ENCODE data around the gene PIGW. TPM values are rescaled to one million over a fixed set of nuclear protein-coding genes. Genes with fewer than 3 reads are reported as not detected.
A peak's percentile ranks its signal among the peaks of the same experiment; 100 is the strongest.

PIGW gene
- total and polyA plus RNA-seq, 2 of the 8 experiments (the other 6 are each of a cell fraction or from before 2014, with no cell fraction given) = 12.1 to 28.9 TPM

DNA sequence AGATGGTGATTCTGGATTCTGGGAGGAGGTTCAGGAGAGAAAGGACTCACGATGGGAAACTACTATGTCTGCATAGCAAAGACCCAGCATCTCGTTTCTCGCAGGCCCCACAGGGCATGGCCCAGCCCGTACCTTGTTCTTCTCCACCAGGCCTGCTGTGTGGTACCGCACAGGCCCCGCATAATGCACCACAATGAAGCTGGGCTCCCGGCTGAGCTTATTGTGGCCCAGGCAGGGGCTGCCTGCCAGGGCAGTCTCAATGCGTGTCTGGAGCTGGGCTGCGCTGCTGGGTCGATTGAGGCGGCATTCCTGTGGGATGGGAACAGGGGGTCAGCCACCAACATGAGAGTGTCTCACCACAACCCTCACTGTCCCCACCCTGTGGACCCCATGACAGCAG, 28.0 kb upstream of the PIGW start:
- H3K9ac ChIP-seq (replicated peaks in 1 of 4; ENCODE audit: extremely low read depth in 1 of 4, low read depth in 3 of 4, low read length in 3 of 4) = no peak overlapping the region
- H2BK120ac ChIP-seq (replicated peaks; ENCODE audit: low read depth, low read length) = no peak overlapping the region
- FAIRE-seq (no peak), DNase-seq (ENCODE audit: low read depth in 1 of 2, low spot score in 2 of 2) (no peak)
- 0 out of 2 replicates have a peak, but pooled peaks cover 3% of the 10 kb centered on the region for H3K23me2 ChIP-seq (ENCODE audit: low read depth, low read length)
- H4K91ac ChIP-seq (replicated peaks; ENCODE audit: insufficient read length, low read length) = no peak overlapping the region
- TF ChIP-seq SAP30 (IDR thresholded peaks at IDR 0.05; ENCODE audit: insufficient read depth, insufficient replicate concordance, low read length) (no peak), TAF1 (IDR thresholded peaks at IDR 0.05; ENCODE audit: low read depth, low read length) (no peak), POLR2A (IDR thresholded peaks at IDR 0.05; ENCODE audit: control extremely low read depth in 1 of 2, low read depth in 2 of 2, low read length in 2 of 2) (0 out of 3 replicates have a peak, but pooled peaks of 1 of the 2 experiments have one; percentile 7), CHD2 (IDR thresholded peaks at IDR 0.05; ENCODE audit: low read length) (no peak)
- H3K27ac ChIP-seq (ENCODE audit: low read depth, low read length) = no peak overlapping the region
- no peaks in the 10 kb centered on the region for H3K79me1 ChIP-seq (ENCODE audit: low read depth, low read length)
- 94% methylated on average over 11 of the region's 11 CpGs; no CpG with 5 or more reads in 1 of the 2 experiments for WGBS, 2 experiments (ENCODE audit: extremely low coverage in 1 of 2, insufficient coverage in 1 of 2, insufficient read length in 1 of 2, insufficient replicate concordance in 2 of 2, low coverage in 1 of 2, low lambda C conversion rate in 2 of 2, missing lambda C conversion rate in 1 of 2)
- no peak overlapping the region for H2AFZ ChIP-seq (ENCODE audit: low read length)
- peaks cover 2 to 5% of the 10 kb centered on the region in 2 experiments for H4K20me1 ChIP-seq (replicated peaks in 1 of 2; ENCODE audit: control insufficient read depth in 1 of 2, insufficient read depth in 2 of 2, low read length in 2 of 2)
- no peaks in the 10 kb centered on the region for H3K4me1 ChIP-seq (replicated peaks in 1 of 4; ENCODE audit: control insufficient read depth in 3 of 4, insufficient read depth in 4 of 4, low read length in 3 of 4)
- H3K56ac ChIP-seq (replicated peaks; ENCODE audit: insufficient read length, low read depth, low read length) = no peak overlapping the region
- no peak overlapping the region for H2BK15ac ChIP-seq (ENCODE audit: low read length)
- no peak overlapping the region for H3K4me3 ChIP-seq (ENCODE audit: extremely low read depth in 1 of 4, insufficient read depth in 2 of 4, low read depth in 3 of 4, low read length in 4 of 4)
- no peak overlapping the region for H4K5ac ChIP-seq (ENCODE audit: insufficient read length, low read depth, low read length)
- H2BK20ac ChIP-seq (ENCODE audit: low read length) = no peak overlapping the region
- peaks cover 47 to 93% (median 90%) of the 10 kb centered on the region in 4 experiments; a peak in 7 of 8 replicates for H3K36me3 ChIP-seq (ENCODE audit: control insufficient read depth in 2 of 4, insufficient read depth in 4 of 4, low read length in 3 of 4)
- no peak overlapping the region for H3K4ac ChIP-seq (replicated peaks; ENCODE audit: insufficient read length, low read depth, low read length)
- POLR2A ChIA-PET (ENCODE audit: partially characterized antibody) = interaction anchor here (1.2 to 13.9 kb wide), 8 partner anchors 10 to 94 kb away, joined by 3 to 205 read pairs (median 14); partner anchors contain the start of genes MYO19, PIGW and ZNHIT3
- H3K4me2 ChIP-seq (ENCODE audit: insufficient read depth in 1 of 2, low read depth in 2 of 2, low read length in 2 of 2) = no peak overlapping the region
- H2AK5ac ChIP-seq (ENCODE audit: low read depth, low read length) = no peak overlapping the region
- no peak overlapping the region for H2BK5ac ChIP-seq (ENCODE audit: low read depth, low read length)
- H2BK12ac ChIP-seq (ENCODE audit: low read depth, low read length) = no peak overlapping the region
- no peak overlapping the region for H3K14ac ChIP-seq (ENCODE audit: insufficient read length)
- H3K23ac ChIP-seq (ENCODE audit: insufficient read length) = no peak overlapping the region
- no peak overlapping the region for H3K18ac ChIP-seq (ENCODE audit: extremely low read depth, low read length)
- H4K8ac ChIP-seq (ENCODE audit: extremely low read depth, insufficient read depth, low read length) = no peak overlapping the region
- CTCF ChIA-PET (ENCODE audit: partially characterized antibody) = interaction anchor here (1.3 kb wide), 1 partner anchor 21 kb away, joined by 3 read pairs; no protein-coding TSS in a partner anchor
- no peaks in the 10 kb centered on the region for H3K9me3 ChIP-seq (ENCODE audit: insufficient read depth in 2 of 2, low read depth in 1 of 2, low read length in 1 of 2)
- no peaks in the 10 kb centered on the region for H3K27me3 ChIP-seq (replicated peaks in 1 of 4; ENCODE audit: control insufficient read depth in 3 of 4, extremely low read depth in 1 of 4, insufficient read depth in 3 of 4, low read length in 3 of 4)
- no peaks in the 10 kb centered on the region for H3K79me2 ChIP-seq (ENCODE audit: control insufficient read depth in 1 of 2, insufficient read depth in 2 of 2, low read length in 2 of 2)

Data from H1 (cell line).